ENCODE measurements around the gene SIM2.

DNA sequence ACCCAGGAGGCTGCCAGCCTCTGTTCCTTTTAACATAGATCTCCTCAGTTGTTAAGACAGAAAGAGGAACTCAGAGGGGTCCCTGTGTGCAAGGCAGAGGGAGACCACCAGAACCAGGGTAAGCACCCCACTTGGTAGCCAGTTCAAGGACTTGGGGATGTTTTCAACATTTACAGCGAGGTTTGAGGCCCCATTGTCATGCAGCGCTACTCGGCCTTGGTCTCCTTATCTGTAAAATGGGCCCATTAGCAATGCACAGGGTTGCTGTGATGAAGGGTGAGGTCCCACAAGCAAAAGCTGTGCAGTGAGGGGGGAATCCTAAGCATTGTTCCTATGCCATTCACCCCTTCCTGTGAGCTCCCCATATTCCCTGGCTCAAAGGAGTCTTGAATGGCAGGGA lies 4.2 kb downstream of the SIM2 start:
- no peak for TF ChIP-seq POLR2A (IDR thresholded peaks at IDR 0.05)
- TF ChIP-seq, protein P1, sequence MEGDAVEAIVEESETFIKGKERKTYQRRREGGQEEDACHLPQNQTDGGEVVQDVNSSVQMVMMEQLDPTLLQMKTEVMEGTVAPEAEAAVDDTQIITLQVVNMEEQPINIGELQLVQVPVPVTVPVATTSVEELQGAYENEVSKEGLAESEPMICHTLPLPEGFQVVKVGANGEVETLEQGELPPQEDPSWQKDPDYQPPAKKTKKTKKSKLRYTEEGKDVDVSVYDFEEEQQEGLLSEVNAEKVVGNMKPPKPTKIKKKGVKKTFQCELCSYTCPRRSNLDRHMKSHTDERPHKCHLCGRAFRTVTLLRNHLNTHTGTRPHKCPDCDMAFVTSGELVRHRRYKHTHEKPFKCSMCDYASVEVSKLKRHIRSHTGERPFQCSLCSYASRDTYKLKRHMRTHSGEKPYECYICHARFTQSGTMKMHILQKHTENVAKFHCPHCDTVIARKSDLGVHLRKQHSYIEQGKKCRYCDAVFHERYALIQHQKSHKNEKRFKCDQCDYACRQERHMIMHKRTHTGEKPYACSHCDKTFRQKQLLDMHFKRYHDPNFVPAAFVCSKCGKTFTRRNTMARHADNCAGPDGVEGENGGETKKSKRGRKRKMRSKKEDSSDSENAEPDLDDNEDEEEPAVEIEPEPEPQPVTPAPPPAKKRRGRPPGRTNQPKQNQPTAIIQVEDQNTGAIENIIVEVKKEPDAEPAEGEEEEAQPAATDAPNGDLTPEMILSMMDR (IDR thresholded peaks at IDR 0.05): no peak

Data from gastroesophageal sphincter (tissue), 3 donors.